Measurements from ENCODE around the gene BORCS6.

Gene BORCS6

DNA sequence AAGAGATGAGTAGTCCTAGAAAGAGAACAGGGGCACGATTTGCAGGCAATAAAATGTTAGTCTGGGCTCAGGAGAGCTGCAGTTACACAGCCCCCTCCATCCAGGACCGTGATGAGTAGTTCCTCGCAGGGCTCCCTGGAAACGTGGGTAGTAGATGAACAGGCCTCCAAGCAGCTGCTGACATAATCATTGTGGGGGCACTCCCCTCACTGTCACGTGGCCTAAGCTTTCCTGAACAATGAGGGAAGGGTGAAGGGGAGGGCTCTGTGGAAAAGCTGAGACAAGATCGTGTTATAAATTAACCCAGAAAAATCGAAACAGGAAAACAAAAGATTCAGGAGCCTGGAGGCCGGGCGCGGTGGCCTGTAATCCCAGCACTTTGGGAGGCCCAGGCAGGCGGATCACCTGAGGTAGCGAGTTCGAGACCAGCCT is 36.4 kb downstream of the BORCS6 start:
- peak; percentile 95 for DNase-seq

DNA sequence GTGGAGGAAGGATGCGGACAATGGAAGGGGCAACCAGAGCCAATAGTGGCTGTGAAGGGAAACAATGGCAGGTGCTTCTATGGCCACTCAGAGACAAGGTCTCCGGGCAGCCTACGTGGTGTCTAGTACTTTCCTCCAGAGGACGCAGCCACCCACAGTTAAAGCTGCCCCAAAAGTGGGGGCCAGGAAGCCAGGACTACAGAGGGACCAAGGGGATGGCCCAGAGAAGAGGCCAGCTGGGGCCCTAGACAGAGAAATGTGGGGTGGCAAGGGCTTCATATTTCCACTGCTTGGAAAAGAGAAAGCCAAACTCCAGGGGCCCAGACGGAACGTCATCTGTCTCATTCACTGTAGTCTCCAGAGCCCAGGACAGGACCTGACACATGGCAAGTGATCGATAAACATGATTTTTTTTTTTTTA is 36.9 kb downstream of the BORCS6 start:
- DNase-seq, result no peak

DNA sequence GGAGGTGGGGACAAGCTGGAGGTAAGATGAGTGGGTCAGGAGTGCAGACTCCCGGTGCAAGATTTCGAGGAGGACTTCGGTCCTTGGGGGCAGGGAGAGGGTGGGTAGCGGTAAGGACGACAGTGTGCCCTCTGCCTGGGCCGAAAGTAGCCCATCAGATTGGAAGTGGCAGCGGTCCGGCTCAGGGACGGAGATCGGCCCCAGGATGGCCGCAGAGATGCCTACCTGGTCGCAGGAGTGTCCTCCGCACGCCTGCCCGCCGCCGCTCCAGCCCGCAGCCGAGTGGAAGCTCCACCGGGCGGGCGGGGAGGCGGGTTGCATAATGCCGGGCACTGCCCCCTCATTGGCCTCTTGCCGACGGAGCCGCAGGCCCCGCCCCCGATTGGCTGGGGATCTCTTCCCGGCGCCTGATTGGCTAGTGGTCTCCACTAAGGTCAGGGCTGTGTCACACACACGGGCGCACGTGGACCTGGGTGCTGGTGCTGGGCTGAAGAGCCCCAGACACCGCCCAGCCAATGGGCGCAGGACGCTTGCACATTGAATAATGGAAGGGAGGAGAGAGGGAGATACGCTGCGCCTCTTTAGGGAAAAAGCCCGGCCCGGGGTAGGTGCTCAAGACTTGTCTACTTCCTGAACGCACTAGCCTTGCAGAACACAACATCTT is 37.7 kb downstream of the BORCS6 start, which contains the start of gene PER1:
TSS of gene PER1 (minus strand) at position 293 of the 664 bp plus-strand sequence. CDS start 1,698 bp downstream, outside the sequence.
- DNase-seq, result peak; percentile 95

DNA sequence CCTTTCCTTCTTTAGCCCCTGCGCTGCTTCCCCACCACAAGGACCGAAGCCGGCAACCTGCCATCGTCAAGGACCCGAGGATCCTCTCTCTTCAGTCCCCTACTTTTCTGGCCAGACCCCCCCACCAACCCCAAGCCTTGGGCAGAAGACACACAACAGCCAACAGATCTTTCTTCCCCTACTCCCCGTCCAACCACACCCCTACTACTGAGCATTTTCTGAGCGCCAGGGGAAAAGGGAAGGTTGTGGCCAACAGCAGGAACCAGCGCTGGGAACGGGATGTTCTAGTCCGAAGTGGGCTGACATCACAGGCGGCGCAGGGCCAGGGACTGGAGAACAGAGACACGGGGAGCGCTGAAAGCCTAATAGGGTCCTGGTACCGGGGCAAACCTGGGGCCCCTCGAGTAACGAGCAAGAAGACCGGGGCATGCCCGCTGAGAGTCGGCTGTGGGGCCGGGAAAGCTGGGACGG is 38.3 kb downstream of the BORCS6 start:
- DNase-seq, result peak; percentile 79

DNA sequence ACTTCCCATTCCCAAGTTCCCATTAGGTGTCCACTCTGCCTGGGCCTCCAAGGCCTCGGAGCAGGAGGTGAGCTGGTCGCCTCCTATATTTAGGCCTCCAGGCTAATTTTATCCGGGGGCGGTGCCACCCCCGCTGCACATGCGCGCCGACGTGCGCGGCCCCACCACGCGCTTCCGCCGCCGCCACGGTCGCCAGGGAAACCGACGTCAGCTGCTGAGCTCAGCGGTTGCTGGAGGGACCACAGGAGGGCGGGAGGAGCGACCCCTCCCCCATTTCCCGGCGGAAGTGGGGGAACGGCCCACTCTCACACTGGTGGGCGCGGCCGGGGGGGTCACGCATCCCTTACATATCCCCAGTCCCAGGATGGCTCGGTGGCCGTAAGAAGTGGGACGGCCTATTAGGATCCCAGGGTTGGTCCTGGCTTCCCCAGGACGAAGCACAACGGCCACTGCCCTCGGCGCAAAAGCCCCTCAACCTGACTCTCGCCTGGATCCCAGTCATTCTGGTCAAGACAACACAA is 38.8 kb downstream of the BORCS6 start:
- peak; percentile 73 for DNase-seq

DNA sequence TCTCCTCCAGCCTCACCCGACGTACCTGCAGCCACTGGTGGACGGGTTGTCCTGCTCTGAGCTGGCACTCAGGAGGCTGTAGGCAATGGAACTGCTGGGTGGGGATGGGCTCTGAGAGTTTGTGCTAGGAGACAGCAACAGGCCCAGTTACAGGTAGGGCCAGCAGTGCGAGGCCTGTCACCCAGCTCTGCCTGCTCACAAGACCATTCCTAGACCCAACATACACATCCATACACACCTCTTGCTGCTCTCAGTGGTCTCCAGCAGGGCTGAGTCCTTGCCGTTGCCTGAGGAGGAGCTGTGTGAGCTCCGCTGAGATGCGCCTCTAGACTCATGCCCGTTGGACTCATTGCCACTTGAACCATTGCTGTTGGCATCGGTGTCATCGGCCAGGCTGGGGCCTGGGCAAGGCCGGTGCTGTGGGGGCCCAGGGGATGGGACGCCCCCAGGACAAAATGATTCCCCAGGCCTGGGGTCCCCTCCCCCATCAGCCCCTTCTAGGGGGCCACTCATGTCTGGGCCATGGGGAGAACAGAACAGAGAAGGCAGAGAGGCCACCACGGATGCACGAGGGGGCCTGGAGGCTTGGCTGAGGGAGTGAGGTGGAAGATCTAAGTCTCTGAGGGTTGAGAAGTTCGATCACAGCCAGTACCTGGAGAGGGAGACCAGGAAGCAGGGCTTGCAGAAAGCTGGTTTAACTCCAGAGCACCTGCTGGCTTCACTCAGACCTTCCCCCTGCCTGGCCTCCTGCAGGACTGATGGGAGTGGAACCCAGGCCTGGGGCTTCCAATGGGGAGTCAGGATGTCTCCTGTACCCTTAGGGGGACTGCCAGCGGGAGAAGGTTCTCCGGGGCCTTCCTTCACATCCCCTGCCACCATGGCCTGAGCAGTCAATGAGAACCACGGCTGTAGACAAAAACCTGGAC is 39.5 kb downstream of the BORCS6 start:
- DNase-seq, result no peak

DNA sequence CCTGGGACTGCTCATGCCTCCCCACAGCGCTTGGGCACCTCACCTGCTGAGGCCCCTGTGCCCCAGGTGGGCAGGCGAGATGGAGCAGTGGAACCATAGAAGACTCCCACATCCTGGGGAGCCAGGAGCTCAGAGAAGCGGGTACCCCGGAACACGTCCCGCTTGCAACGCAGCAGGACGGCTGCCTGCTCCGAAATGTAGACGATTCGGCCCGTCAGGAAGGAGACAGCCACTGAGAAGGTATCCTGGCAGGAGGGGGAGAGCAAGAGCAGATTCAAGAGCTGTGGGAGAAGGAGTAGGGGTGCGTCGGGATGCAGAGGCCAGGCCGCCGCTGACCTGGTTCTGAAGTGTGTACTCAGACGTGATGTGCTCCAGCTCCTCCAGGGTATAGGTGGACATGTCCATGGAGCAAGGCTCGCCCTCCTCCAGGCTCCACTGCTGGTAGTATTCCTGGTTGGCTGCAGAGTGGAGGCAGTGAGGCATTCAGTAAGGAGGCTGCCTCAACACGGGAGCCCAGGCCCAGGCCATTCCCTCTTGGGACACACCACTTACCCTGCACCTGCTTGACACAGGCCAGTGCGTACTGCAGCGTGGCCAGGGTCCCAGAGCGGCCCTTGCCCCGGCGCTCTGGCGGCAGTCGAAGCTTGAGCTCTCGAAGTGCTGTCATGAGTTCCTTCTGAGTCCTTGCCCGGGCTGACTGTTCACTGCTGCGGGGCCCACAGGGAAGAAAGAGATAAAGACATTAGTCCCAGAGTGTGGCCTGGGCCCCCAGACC is 40.4 kb downstream of the BORCS6 start:
- DNase-seq, result no peak

DNA sequence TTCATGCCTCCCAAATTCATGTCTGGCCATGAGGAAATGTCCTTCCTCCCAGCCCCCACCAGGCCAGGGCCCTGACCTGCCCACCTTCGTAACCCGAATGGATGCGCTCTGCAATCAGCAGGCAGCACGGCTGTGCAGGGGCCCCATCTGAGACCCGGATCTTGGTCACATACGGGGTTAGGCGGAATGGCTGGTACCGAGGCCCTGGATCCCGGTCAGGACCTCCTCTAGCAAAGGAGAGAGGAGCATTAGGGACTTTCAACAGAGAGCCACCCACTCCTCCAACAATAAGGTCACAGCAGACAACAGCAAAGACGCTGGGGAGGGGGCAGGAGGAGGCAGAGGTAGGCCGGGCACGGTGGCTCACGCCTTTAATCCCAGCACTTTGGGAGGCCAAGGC is 41.4 kb downstream of the BORCS6 start:
- no peak for DNase-seq

DNA sequence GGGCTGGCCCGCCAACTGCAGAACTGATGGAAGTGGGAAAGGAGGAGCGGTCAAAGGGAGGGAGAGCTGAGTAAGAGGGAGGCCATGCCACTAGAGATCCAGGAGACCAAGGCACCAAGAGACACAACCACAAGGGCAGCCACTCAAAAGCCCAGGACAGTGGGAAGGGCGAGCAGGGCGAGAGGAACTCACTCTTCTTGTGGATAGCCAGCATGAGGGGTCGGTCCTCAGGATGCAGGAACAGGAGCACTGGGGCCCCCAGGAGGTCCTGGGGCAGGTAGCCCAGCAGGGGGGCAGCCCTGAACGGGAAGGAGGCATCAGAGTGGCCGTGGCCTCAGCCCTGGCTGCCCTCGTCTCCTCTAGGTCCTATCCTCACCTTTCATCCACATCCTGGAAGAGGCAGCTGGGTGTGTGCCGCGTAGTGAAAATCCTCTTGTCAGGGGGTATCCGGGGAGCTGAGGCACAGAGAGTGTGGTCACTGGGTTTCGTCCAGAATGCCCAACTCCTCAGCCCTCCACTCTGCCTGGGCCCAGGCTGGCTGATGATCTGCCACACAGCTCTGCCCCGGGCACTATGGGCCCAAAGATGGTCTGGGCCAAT is 42.1 kb downstream of the BORCS6 start:
- DNase-seq, result no peak

DNA sequence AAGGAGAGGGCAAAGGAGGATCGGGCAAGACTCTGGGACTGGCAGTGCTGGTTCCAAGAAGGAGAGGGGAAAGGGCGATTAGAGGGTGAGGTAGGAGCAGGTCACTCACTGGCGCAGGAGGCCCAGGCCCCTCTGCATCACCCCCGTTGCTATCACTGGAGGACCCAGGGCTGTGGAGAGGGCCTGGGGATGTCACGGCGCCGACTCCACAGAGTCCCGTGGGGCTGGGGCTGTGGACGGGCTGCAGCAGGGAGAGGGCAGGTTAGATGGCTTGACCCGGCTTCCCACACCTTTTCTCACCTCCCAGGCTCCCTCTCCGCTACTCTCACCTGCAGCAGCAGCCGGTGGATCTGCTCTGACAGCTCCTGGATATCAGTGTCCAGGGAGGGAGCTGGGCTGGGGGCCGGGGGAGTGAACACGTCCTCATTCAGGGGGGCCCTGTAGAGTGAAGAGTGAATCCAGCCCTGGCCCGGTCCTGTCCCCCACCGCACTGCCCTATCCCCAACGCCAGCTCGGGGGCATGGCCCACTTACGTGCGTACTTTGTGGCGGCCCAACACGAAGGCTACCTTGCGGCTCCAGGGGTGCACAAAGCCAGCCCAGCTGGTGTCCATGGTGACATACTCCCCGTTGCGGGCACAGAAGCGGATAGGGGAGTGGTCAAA is 42.7 kb downstream of the BORCS6 start:
- no peak for DNase-seq

DNA sequence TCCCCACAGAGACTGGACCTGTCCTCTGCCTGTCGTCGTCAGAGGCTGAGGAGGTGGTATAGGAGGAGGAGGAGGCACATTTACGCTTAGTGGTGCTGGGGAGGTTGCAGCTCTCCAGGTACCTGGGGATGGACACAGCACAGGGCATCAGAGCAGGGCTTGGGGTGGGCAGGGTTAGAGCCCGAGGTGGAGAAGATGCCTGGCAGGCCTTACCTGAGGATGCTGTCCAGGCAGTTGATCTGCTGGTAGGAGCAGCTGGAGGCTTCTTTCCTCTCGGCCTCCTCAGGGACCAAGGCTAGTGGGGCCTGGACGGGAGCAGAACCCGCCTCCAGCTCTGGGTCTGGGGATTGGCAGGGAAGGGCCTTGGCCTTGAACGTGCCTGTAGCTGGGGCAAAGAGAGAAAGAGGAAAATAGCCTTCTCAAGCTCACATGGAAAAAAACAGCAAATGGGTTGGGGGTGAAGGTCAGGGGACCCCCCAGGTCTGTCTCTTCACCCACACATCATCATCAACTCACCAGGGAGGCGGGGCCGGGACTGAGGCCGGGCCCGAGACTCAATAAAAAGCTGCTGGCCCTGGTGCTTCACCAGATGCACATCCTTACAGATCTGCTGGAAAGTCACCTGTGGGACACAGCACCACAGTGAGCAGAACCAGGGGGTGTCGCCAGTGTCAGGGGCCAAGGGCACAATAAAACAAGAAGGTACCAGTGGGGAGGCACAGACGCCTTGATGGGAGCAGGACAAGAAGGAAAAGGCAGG is 43.4 kb downstream of the BORCS6 start:
- no peak for DNase-seq

DNA sequence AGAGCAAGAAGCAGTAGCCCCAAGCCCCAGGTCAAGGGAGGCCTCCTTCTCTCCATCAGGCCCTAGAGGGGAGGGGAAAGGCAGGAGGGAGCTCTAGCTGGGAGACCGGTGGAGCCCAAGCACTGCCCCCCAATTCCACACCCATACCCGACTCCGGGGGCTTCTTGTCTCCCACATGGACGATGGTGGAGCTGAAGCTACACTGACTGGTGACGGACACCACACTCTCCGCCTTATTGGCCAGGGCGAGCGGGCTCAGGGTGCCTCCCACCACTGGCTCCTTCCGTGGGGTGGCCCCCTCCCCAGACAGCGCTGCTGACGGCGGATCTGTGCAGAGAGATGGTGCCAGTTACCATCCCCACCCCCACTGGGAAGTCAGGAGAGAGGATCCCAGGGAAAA is 44.2 kb downstream of the BORCS6 start:
- no peak for DNase-seq

DNA sequence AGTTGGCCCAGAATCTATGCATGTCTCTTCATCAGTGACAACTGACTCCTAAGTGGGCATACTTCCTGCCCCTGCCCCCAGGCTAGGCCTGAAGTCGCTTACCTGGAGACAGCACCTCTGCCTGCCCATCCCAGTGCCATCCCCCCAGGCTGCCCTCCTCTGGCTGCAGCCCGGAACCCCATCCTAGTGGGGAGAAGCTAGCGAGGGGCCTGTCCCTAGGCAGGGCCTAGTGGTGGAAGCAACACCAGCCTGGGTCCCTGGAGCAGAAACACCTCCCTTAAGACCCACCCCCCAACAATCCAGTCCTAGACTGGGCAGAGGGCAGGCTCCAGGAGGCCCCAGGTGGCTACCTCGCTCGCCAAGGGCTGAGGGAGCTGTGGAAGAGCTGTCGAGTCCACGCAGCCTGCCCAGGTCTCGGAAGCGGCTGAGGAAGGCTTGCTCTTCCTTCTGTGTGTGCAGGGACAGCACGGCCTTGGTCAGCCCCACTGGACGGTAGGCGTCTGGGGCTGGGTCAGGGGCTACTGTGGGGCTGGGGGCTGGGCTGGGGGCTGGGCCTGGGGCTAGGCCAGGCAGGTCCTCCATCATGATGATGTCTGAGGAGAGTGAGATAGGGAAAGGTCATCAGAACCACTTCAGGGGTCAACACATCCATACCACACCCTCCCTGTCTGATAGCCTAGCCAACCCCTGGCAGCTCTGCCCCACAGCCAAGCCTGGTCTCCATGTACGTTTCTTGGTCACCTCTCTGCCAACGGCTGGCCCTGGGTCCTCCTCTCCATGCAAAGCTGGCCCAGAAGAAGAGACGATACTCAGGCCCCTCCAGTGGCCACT is 45.4 kb downstream of the BORCS6 start:
- DNase-seq, result no peak

DNA sequence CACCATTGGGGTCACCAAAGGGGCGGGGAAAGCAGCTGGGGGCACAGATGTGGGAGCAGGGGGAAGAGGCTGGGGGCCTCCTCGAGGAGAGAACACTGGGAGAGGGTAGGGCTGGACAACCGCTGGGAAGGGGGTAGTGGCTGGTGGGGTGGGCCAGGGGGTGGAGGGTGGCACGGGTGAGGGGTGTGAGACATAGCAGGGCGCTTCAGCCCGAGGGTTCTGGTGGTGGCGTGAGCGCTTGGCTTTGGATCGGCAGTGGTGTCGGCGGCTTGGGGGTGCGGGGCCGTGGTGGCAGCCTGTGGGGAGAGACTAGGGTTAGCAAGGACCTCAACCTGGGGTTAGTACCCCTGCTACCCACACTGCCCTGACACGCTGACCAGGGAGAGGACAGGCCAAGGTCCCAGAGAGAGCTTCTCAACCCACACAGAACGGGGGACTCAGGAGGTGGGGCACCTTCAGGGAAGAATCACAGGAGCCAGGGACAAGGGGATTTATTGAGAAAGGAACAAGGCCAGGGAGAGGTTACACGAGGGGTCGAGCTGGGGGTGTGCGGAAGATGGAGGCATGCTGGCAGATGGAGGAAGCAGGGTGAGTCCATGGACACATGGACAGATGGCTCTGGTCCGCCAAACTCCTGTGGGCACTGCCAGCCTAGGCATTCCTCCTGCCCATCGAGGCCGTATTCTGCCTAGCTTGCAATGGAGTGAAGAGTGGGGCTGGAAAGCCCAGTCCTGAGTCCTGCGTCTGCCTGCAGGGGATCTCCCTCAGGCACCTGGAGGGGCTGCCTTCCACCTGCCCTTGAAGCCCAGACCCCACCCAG is 46.2 kb downstream of the BORCS6 start:
- no peak for DNase-seq

DNA sequence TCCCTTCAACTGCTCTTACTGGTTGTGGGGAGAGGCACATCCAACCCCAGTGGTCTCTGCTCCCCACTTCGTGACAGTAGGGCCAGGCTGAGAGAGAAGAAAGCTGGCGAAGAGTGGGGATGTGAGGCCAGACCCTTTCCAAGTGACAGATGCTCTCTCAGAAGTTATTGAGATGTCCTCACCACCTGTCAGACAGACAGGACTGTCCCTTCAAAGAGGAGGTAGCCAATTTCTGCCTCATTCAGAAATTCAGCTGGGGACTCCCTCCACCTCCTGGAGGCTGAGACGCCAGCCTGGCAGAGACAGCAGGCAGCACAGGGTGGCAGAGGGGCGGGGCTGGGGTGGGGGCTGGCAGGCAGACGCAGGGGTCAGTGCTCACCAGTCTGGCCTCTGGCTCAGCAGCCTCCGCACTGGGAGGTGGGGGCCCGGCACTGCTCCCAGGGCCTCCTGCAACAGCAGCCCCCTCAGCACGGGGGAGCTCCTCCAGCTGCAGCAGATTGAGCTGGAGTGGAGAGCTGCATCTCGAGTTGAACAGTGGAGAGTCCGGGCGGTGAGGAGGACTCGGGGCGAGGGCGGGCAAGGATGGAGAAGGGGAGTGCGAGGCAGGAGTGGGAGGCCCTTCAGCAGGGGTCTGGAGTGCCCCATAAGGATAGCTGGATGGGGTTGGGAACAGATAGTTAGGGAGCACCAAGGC is 46.9 kb downstream of the BORCS6 start:
- DNase-seq, result no peak

DNA sequence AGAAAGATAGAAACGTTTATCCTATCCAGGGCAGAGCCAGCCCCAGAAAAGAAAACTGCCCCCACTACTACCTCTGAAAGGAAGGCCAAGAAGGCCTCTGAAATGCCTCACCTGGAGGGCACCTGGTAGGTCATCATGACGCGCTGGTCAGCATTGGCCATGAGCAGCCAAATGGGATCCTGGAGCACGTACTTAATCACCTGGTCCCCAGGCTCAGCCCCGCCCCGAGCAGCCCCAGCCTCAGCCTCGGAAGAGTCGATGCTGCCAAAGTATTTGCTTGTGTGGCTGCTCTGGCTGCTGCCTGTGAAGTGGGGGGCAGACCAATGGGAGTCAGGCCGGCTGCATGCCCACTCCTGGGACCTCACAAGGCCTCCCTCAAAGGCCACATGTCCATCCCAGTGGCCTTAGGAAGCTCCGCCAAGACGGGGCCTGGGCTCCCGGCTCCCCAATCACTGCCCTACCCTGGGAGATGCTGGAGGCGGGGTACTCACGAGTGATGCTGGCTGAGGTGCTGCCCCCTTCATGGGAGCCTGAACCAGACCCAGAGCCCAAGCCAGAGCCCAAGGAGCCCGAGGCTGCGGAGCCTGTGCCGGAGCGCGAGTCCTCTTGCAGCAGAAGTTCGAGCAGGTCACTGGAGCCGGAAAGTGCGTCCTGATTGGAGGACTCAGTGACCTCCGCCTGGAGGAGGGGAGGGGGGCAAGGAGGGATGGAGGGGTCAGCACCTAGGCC is 47.7 kb downstream of the BORCS6 start:
- DNase-seq, result no peak

DNA sequence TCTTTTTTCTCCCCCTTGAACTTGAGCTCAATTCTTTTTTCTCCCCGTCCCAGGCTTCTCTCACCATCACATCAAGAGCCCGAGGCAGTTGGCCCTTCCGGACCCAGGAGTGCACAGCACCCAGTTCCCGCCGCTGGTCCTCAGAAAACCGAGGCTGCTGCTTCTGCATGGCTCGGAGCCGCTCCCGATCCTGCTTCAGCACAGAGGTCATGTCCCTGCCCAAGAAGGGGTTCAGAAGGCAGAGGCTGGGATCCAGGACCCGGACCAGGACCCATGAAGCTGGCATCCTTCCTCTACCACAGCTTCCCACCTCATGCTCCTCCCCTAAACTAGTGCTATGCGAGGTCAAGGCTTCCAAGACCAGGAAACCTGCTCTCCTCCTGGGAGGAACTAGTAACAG is 48.2 kb downstream of the BORCS6 start:
- no peak for DNase-seq

DNA sequence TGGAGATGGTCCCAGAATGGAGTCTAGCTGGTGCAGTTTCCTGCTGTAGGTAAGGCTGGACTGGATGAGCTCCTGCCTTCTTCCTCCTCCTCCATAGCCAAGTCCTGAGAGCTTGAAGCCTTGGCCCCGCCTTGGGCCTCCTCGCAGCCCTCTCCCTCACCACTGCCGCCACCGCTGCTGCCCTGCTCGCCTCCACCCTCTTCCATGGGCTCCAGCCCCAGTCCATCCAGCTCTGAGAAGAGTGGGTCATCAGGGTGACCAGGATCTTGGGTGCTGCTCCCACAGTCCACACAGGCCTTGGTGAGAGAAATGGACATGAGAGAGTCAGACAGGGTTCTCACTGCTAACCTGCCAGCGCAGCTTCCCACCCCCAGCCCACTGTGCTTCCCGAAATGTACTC is 48.9 kb downstream of the BORCS6 start:
- DNase-seq, result no peak
